HS-27A (cell line): ENCODE results near the gene CEMIP.
A peak's percentile ranks its signal among the peaks of the same experiment; 100 is the strongest.

Source experiments
- DNase-seq: peaks from one replicate; pipeline ENCODE4 v3.0.0-alpha.2; 2012; ENCODE audit warnings: low read depth, missing footprints

Gene CEMIP

GRCh38 chr15:80892414-80892813, 113.2 kb downstream of the CEMIP start:
- DNase-seq = no peak

- peak; percentile 26 for DNase-seq
Observed at GRCh38 chr15:80893777-80894176, 114.6 kb downstream of the CEMIP start.

- DNase-seq = no peak
Observed at GRCh38 chr15:80895091-80895490, 115.9 kb downstream of the CEMIP start.

GRCh38 chr15:80895965-80896364, 116.8 kb downstream of the CEMIP start:
- no peak for DNase-seq

GRCh38 chr15:80898040-80898439, 118.9 kb downstream of the CEMIP start:
- no peak for DNase-seq

GRCh38 chr15:80902298-80902801, 123.2 kb downstream of the CEMIP start:
- no peak for DNase-seq

GRCh38 chr15:80904998-80905397, 125.8 kb downstream of the CEMIP start:
- DNase-seq = no peak

GRCh38 chr15:80906159-80906766, 127.1 kb downstream of the CEMIP start:
- peak; percentile 40 for DNase-seq

- no peak for DNase-seq
Observed at GRCh38 chr15:80911821-80912220, 132.7 kb downstream of the CEMIP start.

- no peak for DNase-seq
Observed at GRCh38 chr15:80912673-80913072, 133.5 kb downstream of the CEMIP start.

- no peak for DNase-seq
Observed at GRCh38 chr15:80913541-80913940, 134.4 kb downstream of the CEMIP start.

GRCh38 chr15:80915472-80915871, 136.3 kb downstream of the CEMIP start:
- no peak for DNase-seq

GRCh38 chr15:80916056-80916455, 136.9 kb downstream of the CEMIP start:
- DNase-seq = no peak

- DNase-seq = no peak
Observed at GRCh38 chr15:80918196-80918783, 139.1 kb downstream of the CEMIP start.

GRCh38 chr15:80920271-80920699, 141.1 kb downstream of the CEMIP start:
- no peak for DNase-seq

GRCh38 chr15:80921736-80922410, 142.7 kb downstream of the CEMIP start:
- no peak for DNase-seq

- DNase-seq = no peak
Observed at GRCh38 chr15:80923668-80924067, 144.5 kb downstream of the CEMIP start.

GRCh38 chr15:80924278-80924677, 145.1 kb downstream of the CEMIP start:
- DNase-seq = no peak

GRCh38 chr15:80925597-80926059, 146.5 kb downstream of the CEMIP start:
- no peak for DNase-seq

- no peak for DNase-seq
Observed at GRCh38 chr15:80926126-80926525, 147.0 kb downstream of the CEMIP start.

GRCh38 chr15:80929225-80929624, 150.1 kb downstream of the CEMIP start:
- peak; percentile 92 for DNase-seq

GRCh38 chr15:80929689-80930088, 150.5 kb downstream of the CEMIP start:
- DNase-seq = no peak

GRCh38 chr15:80931191-80931590, 152.0 kb downstream of the CEMIP start:
- no peak for DNase-seq
